ENCODE measurements around the gene SPRYD7. TPM values are rescaled to one million over a fixed set of nuclear protein-coding genes. Genes with fewer than 3 reads are reported as not detected.

Gene SPRYD7, protein sequence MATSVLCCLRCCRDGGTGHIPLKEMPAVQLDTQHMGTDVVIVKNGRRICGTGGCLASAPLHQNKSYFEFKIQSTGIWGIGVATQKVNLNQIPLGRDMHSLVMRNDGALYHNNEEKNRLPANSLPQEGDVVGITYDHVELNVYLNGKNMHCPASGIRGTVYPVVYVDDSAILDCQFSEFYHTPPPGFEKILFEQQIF
- total RNA-seq (2022; extraction: Qiagen RNA extraction), result 9.8 to 12.8 TPM (median 10.8 TPM) in 5 replicates

DNA sequence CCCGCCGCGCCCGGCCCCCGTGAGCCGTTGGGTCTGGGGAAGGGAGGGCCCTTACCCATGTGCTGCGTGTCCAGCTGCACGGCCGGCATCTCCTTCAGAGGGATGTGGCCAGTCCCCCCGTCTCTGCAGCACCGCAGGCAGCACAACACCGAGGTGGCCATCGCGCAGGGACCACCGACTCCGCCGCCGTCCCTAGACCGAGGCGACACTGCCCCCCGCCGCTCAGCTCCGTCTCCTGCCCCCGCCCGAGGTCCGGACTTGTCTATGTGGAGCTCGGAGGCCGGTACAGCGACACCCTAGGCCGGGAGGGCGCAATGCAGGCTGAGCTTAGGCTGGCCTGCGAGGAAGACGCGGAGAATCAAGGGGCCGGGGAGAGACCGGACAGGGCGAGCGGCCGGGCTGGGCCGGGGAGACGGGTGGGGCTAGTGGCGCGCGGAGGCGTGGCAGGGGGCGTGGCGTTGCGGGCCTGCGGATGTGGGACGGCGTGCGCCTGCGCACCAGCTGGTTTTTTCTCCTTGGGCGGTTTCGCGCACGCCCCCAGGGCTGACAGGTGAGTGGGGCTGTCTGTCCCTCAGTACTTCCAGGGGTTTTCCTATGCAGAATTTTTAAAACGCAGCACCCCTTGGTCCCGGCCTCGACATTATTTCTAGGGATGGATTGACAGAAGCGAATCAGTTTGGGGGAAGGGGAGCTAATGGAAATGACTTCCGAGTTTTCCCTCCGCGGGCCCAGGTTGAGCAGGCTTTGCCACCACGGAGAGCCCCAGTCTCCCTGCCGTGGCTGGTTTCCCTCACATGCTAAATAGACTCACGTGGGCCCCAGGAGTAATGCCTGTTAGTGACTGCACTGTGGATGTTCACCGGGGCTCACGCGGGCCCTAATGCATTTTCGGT is at the start of gene SPRYD7:
SPRYD7 (minus strand) TSS at position 266 of the 893 bp plus-strand sequence; CDS start at position 161, 105 bp downstream.

Other genes starting within 250 kb of the SPRYD7 start
- 51.2 to 70.3 TPM (median 69.4 TPM) in 5 replicates for gene EBPL, start 244.9 kb downstream of the SPRYD7 start, total RNA-seq (2022; extraction: Qiagen RNA extraction)
- gene KPNA3, start 143.7 kb downstream of the SPRYD7 start, total RNA-seq (2022; extraction: Qiagen RNA extraction), result 27.9 to 32.2 TPM (median 30.7 TPM) in 5 replicates
- gene TRIM13, start 60.7 kb upstream of the SPRYD7 start, total RNA-seq (2022; extraction: Qiagen RNA extraction), result 15.6 to 18.3 TPM (median 16.0 TPM) in 5 replicates
- 0.43 to 0.78 TPM (median 0.57 TPM) in 5 replicates for gene KCNRG, start 79.1 kb upstream of the SPRYD7 start, total RNA-seq (2022; extraction: Qiagen RNA extraction)